Measurements from ENCODE around the gene PGA4. TPM values are rescaled to one million over a fixed set of nuclear protein-coding genes. Genes with fewer than 3 reads are reported as not detected.
"Not testable (repeated sequence)": the region's sequence is repeated elsewhere in the genome, so short reads cannot be mapped to it uniquely, and the experiment has no call there.

The PGA4 gene
- total RNA-seq, 8 experiments from 2014 or later, result 0.11 to 1.5 (median 0.35) TPM; not detected in 1

DNA sequence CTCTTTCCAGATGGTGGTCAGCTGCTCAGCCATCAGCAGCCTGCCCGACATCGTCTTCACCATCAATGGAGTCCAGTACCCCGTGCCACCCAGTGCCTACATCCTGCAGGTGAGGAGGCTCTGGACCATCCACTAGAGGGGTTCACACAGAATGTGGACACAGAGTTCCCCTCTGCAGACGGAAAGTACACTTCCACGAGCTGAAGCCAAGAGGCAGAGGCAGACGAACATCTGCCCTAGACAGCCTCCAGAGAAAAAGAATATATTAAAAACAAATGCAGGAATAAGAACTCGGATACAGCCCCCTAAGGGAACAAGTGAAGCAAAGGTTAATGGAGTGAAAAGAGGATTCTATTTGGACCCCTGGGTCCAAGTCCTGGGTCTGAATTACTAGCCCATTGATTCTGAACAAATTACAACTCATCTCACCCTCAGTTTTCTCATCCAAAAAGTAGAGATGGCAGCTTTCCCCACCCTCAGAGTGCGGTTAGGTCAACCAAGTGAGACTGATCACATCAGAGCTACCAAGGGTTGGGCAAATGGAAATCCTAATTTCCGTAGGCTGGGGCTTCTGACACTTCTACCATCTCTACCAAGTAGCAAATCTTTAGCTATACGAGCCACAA is 10.7 kb upstream of the PGA4 start:
- H3K27ac ChIP-seq; H3K4me3 ChIP-seq; in situ Hi-C loops (cut with MboI; ENCODE audit: low pct_unique_long_range_greater_than_20kb in 2 of 9, low sequenced_read_pairs in 9 of 9, unreplicated experiment in 9 of 9); H3K4me1 ChIP-seq (replicated peaks in 1 of 2); ATAC-seq (replicated peaks in 6 of 8): not testable (repeated sequence)
- WGBS, 10 experiments, result 40 to 100% methylated on average over 1 of the region's 10 CpGs; no CpG with 5 or more reads in 8 of the 10 experiments

DNA sequence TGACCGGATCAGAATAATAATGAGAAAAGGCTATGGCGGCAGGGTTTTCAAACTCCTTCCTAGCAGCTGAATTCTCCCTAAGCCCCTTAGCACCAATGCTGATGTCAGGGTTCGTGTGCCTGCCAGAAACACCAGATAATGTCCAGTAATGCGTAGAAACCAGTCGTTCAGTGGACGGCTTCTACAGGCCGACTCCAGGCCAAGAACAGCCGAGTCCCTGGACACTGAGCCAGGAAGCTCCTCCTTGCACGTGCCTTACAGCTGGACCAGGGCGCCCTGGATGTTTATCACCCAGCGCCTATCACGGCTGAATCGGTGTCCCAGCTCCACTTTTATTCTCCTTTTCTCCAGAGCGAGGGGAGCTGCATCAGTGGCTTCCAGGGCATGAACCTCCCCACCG is 9.9 kb upstream of the PGA4 start:
- H3K4me1 ChIP-seq (replicated peaks in 1 of 2); H3K27ac ChIP-seq; in situ Hi-C loops (cut with MboI; ENCODE audit: low pct_unique_long_range_greater_than_20kb in 2 of 9, low sequenced_read_pairs in 9 of 9, unreplicated experiment in 9 of 9); ATAC-seq (replicated peaks in 6 of 8); H3K4me3 ChIP-seq: not testable (repeated sequence)
- WGBS, 10 experiments, result no CpG with 5 or more reads among the region's 15 CpGs

DNA sequence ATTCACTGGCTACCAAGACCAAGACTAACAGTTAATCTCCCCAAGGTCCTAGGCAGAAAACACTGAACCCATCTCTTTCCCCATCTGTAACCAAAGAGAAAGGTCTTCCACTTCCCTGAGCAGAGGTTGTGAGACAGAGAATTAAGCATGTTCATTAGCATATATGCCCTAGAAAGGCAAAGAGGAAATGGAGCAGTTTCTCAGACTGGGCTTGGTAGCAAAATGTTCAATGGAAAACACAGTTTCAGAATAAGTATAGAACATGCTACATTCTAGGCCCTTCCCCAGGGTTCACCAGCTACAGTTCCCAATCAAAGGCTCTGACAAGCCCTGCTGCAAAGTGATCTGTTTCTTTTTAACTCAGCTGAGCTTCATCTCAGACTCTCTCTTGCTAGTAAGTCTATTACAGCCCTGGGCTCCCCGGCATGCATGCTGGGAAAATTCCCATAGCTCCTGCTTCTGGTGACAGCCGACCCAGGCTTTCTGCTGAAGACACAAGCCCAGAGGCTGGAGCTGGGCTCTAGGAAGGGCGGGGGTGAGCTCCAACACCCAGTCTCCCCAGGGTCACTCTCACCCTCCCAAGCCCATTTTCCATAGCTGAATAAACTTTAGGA is 8.3 kb upstream of the PGA4 start:
- peak in 2 of 8 experiments; percentile 73 to 78 for ATAC-seq (replicated peaks in 6 of 8)

DNA sequence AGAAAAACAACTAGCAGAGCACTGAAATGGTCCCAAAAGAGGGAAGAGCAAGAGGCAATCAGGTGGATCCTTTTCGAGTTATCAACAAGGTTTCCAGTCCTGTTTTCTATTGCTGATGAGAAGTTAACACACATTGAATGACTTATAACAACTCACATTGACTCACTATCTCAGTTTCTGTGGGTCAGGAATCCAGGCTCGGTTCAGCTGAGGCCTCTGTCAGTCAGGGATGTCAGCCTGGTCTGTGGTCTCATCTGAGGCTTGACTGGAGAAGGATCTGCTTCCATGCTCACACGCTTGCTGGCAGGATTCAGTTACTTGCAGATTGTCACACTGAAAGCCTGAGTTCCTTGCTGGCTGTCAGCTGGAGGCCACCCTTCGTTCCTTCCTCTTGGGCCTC is 3.8 kb upstream of the PGA4 start:
- in situ Hi-C loops (cut with MboI; ENCODE audit: low pct_unique_long_range_greater_than_20kb in 2 of 9, low sequenced_read_pairs in 9 of 9, unreplicated experiment in 9 of 9); H3K27ac ChIP-seq; H3K4me1 ChIP-seq (replicated peaks in 1 of 2); ATAC-seq (replicated peaks in 6 of 8); H3K4me3 ChIP-seq: not testable (repeated sequence)
- WGBS, 10 experiments, result no CpG with 5 or more reads among the region's 4 CpGs

More for the DNA sequence above, 8.3 kb upstream of the PGA4 start:
- H3K27ac ChIP-seq; H3K4me3 ChIP-seq; H3K4me1 ChIP-seq (replicated peaks in 1 of 2); in situ Hi-C loops (cut with MboI; ENCODE audit: low pct_unique_long_range_greater_than_20kb in 2 of 9, low sequenced_read_pairs in 9 of 9, unreplicated experiment in 9 of 9): not testable (repeated sequence)
- no CpG with 5 or more reads among the region's 3 CpGs for WGBS, 10 experiments

DNA sequence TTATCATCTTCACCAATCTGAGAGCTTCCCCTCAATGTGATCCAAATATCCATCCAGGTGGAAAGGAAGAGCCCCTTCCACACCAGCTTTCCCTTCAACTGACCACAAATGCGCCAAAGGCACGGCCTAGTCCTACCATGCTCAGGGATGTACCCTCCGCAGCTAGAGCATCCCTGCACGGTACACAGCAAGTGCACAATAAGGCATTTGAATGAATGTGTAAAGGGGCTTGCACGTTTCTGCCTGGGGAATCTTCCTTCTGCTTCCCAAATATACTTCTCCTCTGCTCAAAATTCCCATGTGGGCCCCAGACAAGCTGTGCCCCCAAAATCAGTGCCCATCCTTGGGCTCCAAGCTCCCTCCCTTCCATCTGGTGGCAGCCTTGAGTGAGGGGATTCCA is 3.1 kb upstream of the PGA4 start:
- ATAC-seq (replicated peaks in 6 of 8); H3K4me3 ChIP-seq; H3K4me1 ChIP-seq (replicated peaks in 1 of 2); H3K27ac ChIP-seq; in situ Hi-C loops (cut with MboI; ENCODE audit: low pct_unique_long_range_greater_than_20kb in 2 of 9, low sequenced_read_pairs in 9 of 9, unreplicated experiment in 9 of 9): not testable (repeated sequence)
- WGBS, 10 experiments, result no CpG with 5 or more reads among the region's 5 CpGs

DNA sequence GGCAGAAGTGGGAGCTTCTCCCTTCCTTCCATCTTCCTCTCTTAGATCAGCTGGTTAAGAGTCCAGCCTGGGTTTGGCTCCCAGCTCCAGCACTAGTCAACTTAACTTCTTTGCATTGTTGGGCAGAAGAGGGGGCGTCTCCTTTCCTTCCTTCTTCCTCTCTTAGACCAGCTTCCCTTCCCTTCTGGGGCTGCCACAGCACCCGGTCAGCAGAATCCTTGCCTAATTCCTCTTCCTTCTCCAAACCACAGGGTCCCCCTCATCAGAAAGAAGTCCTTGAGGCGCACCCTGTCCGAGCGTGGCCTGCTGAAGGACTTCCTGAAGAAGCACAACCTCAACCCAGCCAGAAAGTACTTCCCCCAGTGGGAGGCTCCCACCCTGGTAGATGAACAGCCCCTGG is 545 bp downstream of the PGA4 start:
- in situ Hi-C loops (cut with MboI; ENCODE audit: low pct_unique_long_range_greater_than_20kb in 2 of 9, low sequenced_read_pairs in 9 of 9, unreplicated experiment in 9 of 9); H3K4me3 ChIP-seq; H3K4me1 ChIP-seq (replicated peaks in 1 of 2); H3K27ac ChIP-seq; ATAC-seq (replicated peaks in 6 of 8): not testable (repeated sequence)
- WGBS, 10 experiments, result no CpG with 5 or more reads among the region's 5 CpGs

DNA sequence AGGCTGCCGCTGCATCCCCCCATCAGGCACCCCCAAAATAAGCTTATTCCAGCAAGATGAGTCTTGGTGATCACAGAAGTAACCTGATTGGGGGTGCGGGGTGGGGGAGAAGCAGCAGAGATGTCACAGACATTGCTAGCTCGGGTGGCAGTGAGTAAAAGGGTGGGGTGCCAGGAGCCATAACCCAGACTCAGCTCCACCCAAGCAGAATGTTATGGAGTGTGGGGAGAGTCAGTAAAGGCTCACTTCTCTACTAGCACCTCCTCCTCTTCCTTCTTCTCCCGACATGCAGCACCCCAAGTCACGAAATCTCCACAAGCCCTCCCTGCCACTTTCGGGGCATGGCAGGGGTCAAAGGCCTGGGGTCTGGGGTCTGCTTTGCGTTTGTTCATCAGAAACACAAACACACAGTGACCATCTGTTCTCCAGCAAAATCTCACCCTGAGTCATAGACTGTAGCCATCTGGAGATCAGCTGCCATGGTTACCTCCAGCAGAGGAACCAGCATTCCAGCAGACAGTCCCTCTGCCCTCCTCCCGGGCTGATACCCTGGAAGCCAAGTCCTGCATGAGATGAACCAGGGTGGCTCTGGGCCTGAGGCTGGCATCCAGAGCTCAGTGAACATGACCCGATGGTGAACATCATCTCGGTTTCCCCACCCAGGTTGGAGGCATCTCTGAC is 4.5 kb downstream of the PGA4 start:
- in situ Hi-C loops (cut with MboI; ENCODE audit: low pct_unique_long_range_greater_than_20kb in 2 of 9, low sequenced_read_pairs in 9 of 9, unreplicated experiment in 9 of 9); H3K4me3 ChIP-seq; H3K27ac ChIP-seq; H3K4me1 ChIP-seq (replicated peaks in 1 of 2): not testable (repeated sequence)
- WGBS, 10 experiments, result no CpG with 5 or more reads among the region's 10 CpGs
- ATAC-seq (replicated peaks in 6 of 8), result peak in 7 of 8 experiments; percentile 41 to 95 (median 62)

DNA sequence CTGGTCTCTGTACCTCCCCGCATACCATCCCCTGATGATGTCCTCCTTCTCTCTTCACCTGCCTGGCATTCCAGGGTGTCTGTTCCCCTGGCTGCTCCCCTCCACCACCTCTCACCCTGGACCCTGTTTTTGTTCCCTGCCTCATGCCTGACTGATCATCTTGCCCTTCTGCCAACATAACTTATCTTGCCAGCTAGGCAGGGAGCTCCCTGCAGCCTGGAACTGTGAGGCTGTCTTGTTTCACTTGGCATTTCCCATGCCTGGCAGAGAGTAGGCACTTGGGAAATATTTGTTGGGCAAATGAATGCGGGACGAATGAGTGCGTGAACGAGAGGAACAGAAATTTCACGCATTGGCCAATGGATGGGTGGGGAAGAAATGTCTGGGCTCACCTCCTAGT is 7.3 kb downstream of the PGA4 start:
- H3K4me1 ChIP-seq (replicated peaks in 1 of 2); H3K4me3 ChIP-seq; in situ Hi-C loops (cut with MboI; ENCODE audit: low pct_unique_long_range_greater_than_20kb in 2 of 9, low sequenced_read_pairs in 9 of 9, unreplicated experiment in 9 of 9); ATAC-seq (replicated peaks in 6 of 8); H3K27ac ChIP-seq: not testable (repeated sequence)
- WGBS, 10 experiments, result no CpG with 5 or more reads among the region's 6 CpGs

DNA sequence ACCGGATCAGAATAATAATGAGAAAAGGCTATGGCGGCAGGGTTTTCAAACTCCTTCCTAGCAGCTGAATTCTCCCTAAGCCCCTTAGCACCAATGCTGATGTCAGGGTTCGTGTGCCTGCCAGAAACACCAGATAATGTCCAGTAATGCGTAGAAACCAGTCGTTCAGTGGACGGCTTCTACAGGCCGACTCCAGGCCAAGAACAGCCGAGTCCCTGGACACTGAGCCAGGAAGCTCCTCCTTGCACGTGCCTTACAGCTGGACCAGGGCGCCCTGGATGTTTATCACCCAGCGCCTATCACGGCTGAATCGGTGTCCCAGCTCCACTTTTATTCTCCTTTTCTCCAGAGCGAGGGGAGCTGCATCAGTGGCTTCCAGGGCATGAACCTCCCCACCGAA is 8.9 kb downstream of the PGA4 start:
- in situ Hi-C loops (cut with MboI; ENCODE audit: low pct_unique_long_range_greater_than_20kb in 2 of 9, low sequenced_read_pairs in 9 of 9, unreplicated experiment in 9 of 9); H3K27ac ChIP-seq; H3K4me1 ChIP-seq (replicated peaks in 1 of 2); ATAC-seq (replicated peaks in 6 of 8); H3K4me3 ChIP-seq: not testable (repeated sequence)
- WGBS, 10 experiments, result no CpG with 5 or more reads among the region's 15 CpGs

DNA sequence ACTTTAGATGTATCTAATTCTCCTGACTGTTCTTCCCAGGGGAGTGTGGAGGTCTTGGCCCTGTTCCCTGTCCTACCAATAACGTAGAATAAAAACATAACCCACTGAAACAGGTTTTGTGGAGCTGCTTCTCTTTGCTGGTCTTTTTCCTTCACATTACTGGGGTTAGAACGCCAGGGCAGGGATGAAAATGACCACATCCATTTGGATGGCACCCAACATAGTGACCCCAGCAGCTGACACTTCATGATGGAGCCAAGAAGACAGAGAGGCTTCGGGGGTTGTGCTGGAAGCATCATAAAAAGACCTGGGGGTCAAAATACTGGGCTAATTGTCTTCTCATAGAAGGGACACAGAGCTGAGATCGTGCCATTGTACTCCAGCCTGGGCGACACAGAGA is 9.4 kb downstream of the PGA4 start:
- H3K4me1 ChIP-seq (replicated peaks in 1 of 2); H3K4me3 ChIP-seq; in situ Hi-C loops (cut with MboI; ENCODE audit: low pct_unique_long_range_greater_than_20kb in 2 of 9, low sequenced_read_pairs in 9 of 9, unreplicated experiment in 9 of 9); ATAC-seq (replicated peaks in 6 of 8); H3K27ac ChIP-seq: not testable (repeated sequence)
- no CpG with 5 or more reads among the region's 5 CpGs for WGBS, 10 experiments

DNA sequence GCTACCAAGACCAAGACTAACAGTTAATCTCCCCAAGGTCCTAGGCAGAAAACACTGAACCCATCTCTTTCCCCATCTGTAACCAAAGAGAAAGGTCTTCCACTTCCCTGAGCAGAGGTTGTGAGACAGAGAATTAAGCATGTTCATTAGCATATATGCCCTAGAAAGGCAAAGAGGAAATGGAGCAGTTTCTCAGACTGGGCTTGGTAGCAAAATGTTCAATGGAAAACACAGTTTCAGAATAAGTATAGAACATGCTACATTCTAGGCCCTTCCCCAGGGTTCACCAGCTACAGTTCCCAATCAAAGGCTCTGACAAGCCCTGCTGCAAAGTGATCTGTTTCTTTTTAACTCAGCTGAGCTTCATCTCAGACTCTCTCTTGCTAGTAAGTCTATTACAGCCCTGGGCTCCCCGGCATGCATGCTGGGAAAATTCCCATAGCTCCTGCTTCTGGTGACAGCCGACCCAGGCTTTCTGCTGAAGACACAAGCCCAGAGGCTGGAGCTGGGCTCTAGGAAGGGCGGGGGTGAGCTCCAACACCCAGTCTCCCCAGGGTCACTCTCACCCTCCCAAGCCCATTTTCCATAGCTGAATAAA is 10.5 kb downstream of the PGA4 start:
- WGBS, 10 experiments, result no CpG with 5 or more reads among the region's 3 CpGs
- in situ Hi-C loops (cut with MboI; ENCODE audit: low pct_unique_long_range_greater_than_20kb in 2 of 9, low sequenced_read_pairs in 9 of 9, unreplicated experiment in 9 of 9); H3K4me1 ChIP-seq (replicated peaks in 1 of 2); H3K4me3 ChIP-seq; H3K27ac ChIP-seq: not testable (repeated sequence)
- peak in 3 of 8 experiments; percentile 18 to 78 (median 77) for ATAC-seq (replicated peaks in 6 of 8)

DNA sequence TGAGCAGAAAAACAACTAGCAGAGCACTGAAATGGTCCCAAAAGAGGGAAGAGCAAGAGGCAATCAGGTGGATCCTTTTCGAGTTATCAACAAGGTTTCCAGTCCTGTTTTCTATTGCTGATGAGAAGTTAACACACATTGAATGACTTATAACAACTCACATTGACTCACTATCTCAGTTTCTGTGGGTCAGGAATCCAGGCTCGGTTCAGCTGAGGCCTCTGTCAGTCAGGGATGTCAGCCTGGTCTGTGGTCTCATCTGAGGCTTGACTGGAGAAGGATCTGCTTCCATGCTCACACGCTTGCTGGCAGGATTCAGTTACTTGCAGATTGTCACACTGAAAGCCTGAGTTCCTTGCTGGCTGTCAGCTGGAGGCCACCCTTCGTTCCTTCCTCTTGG is 15.0 kb downstream of the PGA4 start:
- no CpG with 5 or more reads among the region's 4 CpGs for WGBS, 10 experiments
- in situ Hi-C loops (cut with MboI; ENCODE audit: low pct_unique_long_range_greater_than_20kb in 2 of 9, low sequenced_read_pairs in 9 of 9, unreplicated experiment in 9 of 9); ATAC-seq (replicated peaks in 6 of 8); H3K27ac ChIP-seq; H3K4me3 ChIP-seq; H3K4me1 ChIP-seq (replicated peaks in 1 of 2): not testable (repeated sequence)

DNA sequence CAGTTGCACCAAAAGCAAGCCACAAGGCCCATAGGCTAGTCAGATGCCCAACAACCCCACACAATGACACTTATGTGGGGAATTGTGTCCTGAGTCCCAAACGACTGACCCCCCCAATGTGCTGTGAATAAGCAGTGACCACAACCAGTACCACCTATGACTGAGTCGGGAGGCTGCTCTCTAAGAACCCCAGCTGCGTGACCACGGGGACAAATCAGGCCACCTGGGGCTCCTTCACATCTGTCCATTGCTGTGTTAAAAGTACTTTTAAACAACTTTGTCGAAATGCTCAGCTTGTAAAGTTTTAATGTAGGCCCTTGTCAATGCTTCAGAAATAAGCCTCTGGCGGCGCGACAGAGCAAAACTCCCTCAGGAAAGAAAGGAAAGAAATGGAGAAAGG is 18.1 kb downstream of the PGA4 start:
- H3K4me3 ChIP-seq; ATAC-seq (replicated peaks in 6 of 8); H3K4me1 ChIP-seq (replicated peaks in 1 of 2); H3K27ac ChIP-seq; in situ Hi-C loops (cut with MboI; ENCODE audit: low pct_unique_long_range_greater_than_20kb in 2 of 9, low sequenced_read_pairs in 9 of 9, unreplicated experiment in 9 of 9): not testable (repeated sequence)
- WGBS, 10 experiments, result no CpG with 5 or more reads among the region's 8 CpGs
